Measurements from ENCODE around the gene PLA2G4F. TPM values are rescaled to one million over a fixed set of nuclear protein-coding genes. Genes with fewer than 3 reads are reported as not detected.

Gene PLA2G4F
- total and polyA plus RNA-seq, 10 donors = 0.03 TPM; not detected in 9

DNA sequence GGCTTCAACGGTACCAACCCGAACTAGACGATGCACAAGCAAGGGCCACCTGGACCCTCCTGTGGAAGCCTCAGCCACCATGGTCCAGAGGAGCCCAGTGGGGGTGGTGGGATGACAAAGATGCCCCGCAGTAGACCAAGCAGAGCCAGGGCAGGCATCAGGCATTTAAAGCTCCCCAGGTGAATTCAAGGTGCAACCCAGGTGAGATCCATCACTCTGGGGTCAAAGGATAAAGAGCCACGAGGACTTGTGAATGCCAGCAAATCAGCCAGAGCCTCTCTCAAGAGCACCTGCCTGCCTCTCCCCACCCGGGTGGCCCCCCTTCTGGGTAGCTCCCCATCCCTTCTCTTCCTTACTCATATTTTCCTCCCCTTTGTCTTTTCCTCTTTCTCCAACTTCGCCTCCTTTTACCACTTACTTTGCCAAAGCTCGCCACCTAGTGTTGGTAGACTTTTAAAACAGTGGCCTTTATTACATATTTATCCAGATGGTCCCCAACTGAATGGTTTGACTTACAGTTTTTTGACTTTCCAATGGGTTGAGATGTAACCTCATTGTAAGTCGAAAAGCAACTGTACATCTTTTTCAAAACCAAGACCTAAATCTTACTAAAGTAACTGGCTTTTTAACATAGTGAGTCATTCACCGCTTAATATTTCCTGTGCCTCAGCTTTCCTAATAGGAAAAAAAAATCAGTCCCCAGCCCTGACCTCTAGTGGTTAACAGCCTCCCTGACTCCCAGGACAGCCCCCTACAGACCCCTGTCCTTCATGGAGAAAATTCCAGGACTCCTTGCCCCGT is 18.8 kb downstream of the PLA2G4F start:
- Histone ChIP-seq H3K4me3 (no peak overlapping the region), H3K36me3 (no peaks in the 10 kb centered on the region), H3K4me1 (no peaks in the 10 kb centered on the region), H3K27ac (no peak overlapping the region), H3K27me3 (replicated peaks in 1 of 7) (peaks cover 0 to 6% (median 0%) of the 10 kb centered on the region in 7 donors), H3K9me3 (no peaks in the 10 kb centered on the region)
- 45 to 54% (median 46%) methylated on average over 11 of the region's 11 CpGs for WGBS, 5 donors
- no peak for TF ChIP-seq POLR2A (IDR thresholded peaks at IDR 0.05)
- TF ChIP-seq, protein P1, sequence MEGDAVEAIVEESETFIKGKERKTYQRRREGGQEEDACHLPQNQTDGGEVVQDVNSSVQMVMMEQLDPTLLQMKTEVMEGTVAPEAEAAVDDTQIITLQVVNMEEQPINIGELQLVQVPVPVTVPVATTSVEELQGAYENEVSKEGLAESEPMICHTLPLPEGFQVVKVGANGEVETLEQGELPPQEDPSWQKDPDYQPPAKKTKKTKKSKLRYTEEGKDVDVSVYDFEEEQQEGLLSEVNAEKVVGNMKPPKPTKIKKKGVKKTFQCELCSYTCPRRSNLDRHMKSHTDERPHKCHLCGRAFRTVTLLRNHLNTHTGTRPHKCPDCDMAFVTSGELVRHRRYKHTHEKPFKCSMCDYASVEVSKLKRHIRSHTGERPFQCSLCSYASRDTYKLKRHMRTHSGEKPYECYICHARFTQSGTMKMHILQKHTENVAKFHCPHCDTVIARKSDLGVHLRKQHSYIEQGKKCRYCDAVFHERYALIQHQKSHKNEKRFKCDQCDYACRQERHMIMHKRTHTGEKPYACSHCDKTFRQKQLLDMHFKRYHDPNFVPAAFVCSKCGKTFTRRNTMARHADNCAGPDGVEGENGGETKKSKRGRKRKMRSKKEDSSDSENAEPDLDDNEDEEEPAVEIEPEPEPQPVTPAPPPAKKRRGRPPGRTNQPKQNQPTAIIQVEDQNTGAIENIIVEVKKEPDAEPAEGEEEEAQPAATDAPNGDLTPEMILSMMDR (IDR thresholded peaks at IDR 0.05 in 8 of 11, conservative IDR thresholded peaks at IDR 0.05 in 3 of 11) = peak in 9 of 11 experiments; percentile 18 to 58 (median 45)
- TF ChIP-seq POLR2AphosphoS5 (IDR thresholded peaks at IDR 0.05) = no peak
- intact Hi-C loops (cut with DNase I; ENCODE audit: low total_unique reads) = no loop called here
- peak; percentile 40 for DNase-seq

GRCh38 chr15:42136513-42136912 is 19.9 kb downstream of the PLA2G4F start:
- H3K27me3 ChIP-seq (replicated peaks in 1 of 7) = peaks cover 0 to 6% (median 0%) of the 10 kb centered on the region in 7 donors
- no peaks in the 10 kb centered on the region for H3K9me3 ChIP-seq
- no peak overlapping the region for H3K4me3 ChIP-seq
- no peaks in the 10 kb centered on the region for H3K4me1 ChIP-seq
- 89 to 93% (median 92%) methylated on average over 11 of the region's 11 CpGs for WGBS, 5 donors
- DNase-seq = no peak
- no peak overlapping the region for H3K27ac ChIP-seq
- no peak for TF ChIP-seq POLR2A (IDR thresholded peaks at IDR 0.05)
- TF ChIP-seq, protein P1 (IDR thresholded peaks at IDR 0.05 in 8 of 11, conservative IDR thresholded peaks at IDR 0.05 in 3 of 11) = no peak
- TF ChIP-seq POLR2AphosphoS5 (IDR thresholded peaks at IDR 0.05) = no peak
- intact Hi-C loops (cut with DNase I; ENCODE audit: low total_unique reads) = no loop called here
- H3K36me3 ChIP-seq = no peaks in the 10 kb centered on the region

- H3K27ac ChIP-seq = no peak overlapping the region
- H3K9me3 ChIP-seq = no peaks in the 10 kb centered on the region
- no peak for TF ChIP-seq POLR2AphosphoS5 (IDR thresholded peaks at IDR 0.05)
- no peak for TF ChIP-seq POLR2A (IDR thresholded peaks at IDR 0.05)
- TF ChIP-seq, protein P1 (IDR thresholded peaks at IDR 0.05 in 8 of 11, conservative IDR thresholded peaks at IDR 0.05 in 3 of 11) = no peak
- H3K4me1 ChIP-seq = no peaks in the 10 kb centered on the region
- H3K4me3 ChIP-seq = no peak overlapping the region
- intact Hi-C loops (cut with DNase I; ENCODE audit: low total_unique reads) = no loop called here
- 67 to 92% (median 86%) methylated on average over 1 of the region's 1 CpG for WGBS, 5 donors
- peaks cover 0 to 17% (median 0%) of the 10 kb centered on the region in 7 donors for H3K27me3 ChIP-seq (replicated peaks in 1 of 7)
- no peak for DNase-seq
- no peaks in the 10 kb centered on the region for H3K36me3 ChIP-seq
Measured at GRCh38 chr15:42135351-42135750, 21.1 kb downstream of the PLA2G4F start.

DNA sequence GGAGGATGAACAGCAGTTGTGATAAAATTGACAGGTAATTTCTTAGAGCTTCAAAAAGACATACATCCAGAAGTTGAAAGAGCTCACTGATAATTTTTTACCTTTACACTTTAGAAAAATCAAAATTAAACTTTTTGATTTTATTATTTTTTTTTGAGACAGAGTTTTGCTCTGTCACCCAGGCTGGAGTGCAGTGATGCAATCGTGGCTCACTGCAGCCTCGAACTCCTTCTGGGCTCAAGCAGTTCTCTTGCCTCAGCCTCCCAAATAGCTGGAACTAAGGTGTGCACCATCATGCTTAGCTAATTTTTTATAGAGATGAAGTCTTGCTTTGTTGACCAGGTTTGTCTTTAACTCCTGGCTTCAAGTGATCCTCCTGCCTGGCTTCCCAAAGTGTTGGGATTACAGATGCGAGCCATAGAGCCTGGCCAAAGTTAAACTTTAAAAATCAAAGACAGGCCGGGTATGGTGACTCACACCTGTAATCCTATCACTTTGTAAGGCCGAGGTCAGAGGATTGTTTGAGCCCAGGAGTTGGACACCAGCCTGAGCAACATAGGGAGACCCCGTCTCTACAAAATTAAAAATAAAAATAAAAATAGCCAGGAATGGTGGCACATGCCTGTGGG is 21.7 kb downstream of the PLA2G4F start:
- TF ChIP-seq POLR2A (IDR thresholded peaks at IDR 0.05) (no peak), POLR2AphosphoS5 (IDR thresholded peaks at IDR 0.05) (no peak)
- TF ChIP-seq, protein P1 (IDR thresholded peaks at IDR 0.05 in 8 of 11, conservative IDR thresholded peaks at IDR 0.05 in 3 of 11) = no peak
- peaks cover 0 to 24% (median 0%) of the 10 kb centered on the region in 7 donors for H3K27me3 ChIP-seq (replicated peaks in 1 of 7)
- 82 to 96% (median 87%) methylated on average over 6 of the region's 6 CpGs for WGBS, 5 donors
- no peak overlapping the region for H3K27ac ChIP-seq
- intact Hi-C loops (cut with DNase I; ENCODE audit: low total_unique reads) = no loop called here
- no peak overlapping the region for H3K4me3 ChIP-seq
- no peaks in the 10 kb centered on the region for H3K4me1 ChIP-seq
- no peaks in the 10 kb centered on the region for H3K9me3 ChIP-seq
- no peak for DNase-seq
- H3K36me3 ChIP-seq = no peaks in the 10 kb centered on the region
